GM21528 (cell line): ENCODE data around the gene SGMS1.
"Not testable (repeated sequence)": the region's sequence is repeated elsewhere in the genome, so short reads cannot be mapped to it uniquely, and the experiment has no call there.

Source experiments
- ATAC-seq: cut with Tn5 transposase; IDR thresholded peaks from one replicate; pipeline ENCODE4 v1.9.1; 2021; ENCODE audit warnings: mild to moderate bottlenecking, moderate library complexity; ENCODE audit not compliant: unreplicated experiment, low FRiP score

SGMS1 gene

DNA sequence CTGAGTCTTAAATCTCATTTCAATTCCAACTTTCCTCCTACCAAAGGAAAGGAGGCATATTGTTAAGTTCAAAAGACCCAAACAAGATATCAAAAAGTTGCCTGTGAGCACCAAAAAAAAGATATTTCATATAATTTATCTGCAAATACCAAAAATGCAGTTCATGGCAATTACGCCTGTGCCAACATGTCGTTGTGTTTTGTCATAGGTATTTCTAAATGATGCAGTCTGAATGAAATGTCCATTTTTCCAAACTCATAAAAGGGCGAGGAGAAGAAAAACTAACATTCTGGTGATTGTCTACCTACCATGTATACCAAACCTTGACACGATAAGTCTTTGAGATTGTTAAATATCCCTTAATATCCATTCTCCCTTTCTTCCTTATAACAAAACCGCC is 109.8 kb downstream of the SGMS1 start:
- ATAC-seq, result no peak

DNA sequence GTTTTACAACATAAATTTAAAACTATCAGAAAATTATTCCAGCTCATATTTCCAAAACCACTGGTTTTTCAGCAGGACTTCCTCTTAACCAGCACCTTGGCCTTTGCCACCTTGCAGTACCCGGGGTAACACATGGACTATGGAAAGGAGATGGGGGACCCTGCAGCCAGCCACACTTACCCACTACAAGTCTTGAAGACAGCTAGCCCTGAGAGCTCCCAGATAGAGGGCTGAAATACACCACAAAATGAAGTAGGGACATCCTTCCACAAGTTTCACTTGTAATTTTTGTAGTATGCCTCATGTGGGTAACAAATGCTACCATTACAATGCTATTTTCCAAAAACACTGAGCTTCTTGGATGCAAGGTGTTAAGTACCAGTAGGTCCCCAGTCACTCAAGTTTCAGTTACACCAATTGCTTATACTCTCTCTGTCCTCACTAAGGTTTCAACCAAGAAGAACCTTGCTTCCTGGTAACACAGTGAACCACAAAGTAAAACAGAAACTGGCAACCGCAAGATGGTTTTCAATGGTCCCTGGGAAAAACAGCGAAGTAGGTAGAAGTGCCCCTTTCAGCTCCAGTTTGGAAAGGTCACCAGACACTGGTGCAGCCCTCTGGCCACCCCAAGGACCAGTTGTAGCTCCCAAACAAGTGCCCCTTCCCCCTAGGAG is 110.9 kb downstream of the SGMS1 start:
- ATAC-seq, result peak; percentile 47

DNA sequence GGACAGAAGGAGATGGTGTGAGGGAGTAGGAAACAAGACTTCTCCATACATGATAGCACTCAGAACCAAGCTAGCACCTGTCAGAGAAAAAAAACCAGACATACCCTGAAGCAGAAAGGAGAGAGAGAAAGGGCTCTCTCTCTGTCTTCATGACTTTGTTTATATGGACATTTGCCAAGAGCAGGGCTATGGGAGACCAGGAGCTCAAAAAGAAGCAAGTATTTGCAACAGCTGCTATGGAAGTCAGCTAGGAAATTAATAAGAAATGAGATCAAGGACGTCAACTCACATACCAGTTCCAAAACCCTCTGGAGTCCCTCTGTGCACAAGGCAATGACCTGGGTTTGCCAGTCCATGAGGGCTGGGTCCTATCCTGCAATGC is 111.6 kb downstream of the SGMS1 start:
- ATAC-seq, result peak; percentile 26

DNA sequence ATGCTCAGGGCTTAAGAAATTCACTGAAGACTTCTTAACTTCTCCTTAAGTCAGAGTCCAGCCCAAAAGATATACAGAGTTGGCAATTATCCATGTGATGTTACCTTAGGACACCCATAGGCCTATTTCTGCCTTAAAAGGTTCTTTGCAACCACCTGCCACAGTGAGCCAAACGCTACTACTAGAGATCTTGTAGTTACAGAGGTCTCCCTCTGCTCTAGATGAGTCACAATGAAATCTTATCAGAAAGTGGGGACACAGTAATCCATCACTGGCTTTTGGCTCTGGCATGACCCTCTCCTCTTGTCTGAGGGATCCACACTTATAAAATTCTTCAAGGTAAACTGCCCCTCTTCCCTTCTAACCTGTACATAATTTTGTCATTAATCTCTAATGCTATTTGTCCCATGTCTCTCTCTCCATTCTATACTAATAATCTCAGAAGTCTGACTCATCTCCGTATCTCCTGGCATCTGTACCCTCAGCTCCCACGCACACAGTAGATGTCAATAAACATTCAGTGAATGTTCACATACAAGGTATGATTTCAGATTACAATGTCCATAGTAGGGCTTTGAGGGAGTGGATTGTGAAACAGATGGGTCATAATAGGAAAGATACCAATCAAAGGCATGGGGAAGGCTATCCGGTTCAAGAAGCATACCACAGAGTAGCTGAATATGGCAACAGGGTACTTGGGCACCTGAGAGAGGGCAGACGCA is 112.1 kb downstream of the SGMS1 start:
- ATAC-seq, result peak; percentile 19

DNA sequence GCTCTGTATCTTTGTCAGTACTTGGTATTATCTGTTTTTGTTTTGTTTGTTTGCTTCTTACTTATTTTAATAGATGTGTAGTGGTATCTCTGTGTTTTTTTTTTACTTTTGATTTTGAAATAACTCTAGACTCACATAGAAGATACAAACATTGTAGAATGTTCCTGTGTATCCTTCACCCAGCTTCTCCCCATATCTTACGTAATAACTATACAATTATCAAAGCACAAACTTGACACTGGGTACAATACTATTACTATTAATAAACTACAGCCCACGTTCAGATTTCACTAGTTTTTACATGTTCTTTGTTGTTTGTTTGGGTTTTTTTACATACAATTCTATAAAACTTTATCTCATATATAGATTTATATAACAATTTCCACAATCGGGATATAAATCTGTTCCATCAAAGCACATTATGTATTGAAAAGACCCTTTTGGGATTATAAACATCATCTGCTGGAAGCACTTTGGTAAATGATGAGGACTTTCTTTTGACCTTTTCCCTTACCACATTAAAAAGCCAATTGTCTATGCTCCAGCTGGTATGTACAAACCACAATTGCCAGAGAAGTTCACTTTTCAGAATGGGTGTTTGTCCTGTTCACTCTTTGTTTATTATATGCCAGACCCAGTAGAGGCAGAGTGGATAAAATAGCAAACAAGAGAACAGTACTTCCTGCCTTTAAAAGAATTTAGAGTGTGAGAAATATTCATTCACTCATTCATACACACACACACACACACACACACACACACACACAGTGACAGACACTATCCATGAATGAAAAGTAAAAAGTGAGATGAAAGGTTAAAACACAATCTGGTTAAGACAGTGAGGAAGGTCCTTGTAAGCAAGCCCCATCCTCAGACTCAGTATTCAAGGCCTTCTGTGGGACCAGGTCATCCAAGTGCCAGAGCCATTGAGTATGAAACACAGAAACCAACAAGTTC is 113.0 kb downstream of the SGMS1 start:
- no peak for ATAC-seq

DNA sequence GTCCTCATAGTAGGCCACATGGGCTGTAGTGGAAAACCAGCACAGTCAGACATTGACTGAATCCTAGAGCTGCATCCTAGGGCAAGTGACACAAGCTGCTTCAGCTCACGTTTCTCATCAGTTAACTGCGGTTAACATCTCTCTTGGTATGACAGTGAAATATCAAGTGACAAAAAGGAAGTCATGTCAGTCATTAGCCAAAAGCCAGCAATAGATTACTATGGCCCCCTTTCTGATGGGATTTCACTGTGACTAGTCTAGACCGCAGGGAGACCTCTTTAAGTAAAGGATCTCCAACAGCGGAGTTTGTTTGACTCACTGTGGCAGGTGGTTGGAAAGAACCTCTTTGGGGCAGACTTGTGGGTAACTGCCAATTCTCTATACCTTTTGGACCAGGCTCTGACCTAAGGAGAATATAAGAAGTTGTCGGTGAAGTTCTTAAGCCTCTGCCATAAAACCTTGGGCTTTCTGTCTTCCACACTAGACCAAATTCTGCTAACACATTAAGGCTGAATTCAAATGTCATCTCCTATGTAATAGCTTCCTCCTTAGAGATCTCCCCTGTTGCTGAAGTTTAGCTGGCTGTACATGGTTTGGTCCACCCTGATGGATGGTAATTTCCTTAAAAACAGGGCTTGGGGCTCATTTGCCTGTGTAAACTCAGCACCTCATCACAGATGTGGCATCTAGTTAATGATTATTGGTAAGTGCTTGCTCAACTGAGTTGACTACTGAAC is 115.3 kb downstream of the SGMS1 start:
- ATAC-seq, result peak; percentile 79

DNA sequence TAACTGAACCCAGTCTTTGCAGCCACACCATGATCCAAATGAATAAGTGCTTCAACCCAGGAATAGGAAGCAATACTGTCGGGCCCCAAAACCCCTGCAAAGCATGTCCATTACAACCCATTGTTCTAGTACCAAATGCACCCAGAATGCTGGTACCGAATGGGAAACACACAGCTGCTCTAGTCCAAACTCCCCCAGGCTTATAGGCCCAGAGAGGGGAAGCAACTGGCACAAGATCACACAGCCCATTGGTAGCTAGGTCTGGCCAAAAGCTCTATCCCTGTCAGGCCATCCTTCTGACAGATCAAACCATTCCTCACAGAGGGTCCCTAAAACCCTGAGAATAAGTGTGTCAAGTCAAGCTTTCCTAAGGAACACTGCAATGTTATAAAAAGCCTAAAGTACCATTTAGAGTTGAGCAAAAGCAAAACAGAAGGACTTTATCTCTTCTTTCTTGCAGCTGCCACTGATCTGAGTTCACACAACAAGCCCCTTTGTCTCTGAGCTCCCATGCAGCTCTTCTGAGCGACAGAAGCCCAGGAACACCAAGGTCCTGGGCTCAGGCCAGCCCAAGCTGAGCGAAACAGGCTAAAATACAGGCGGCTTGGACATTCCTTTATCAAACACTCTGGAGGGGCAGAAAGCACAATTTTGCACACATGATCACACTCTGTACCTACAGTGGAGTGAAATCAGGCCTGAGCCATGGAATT is 116.7 kb downstream of the SGMS1 start:
- ATAC-seq, result no peak

DNA sequence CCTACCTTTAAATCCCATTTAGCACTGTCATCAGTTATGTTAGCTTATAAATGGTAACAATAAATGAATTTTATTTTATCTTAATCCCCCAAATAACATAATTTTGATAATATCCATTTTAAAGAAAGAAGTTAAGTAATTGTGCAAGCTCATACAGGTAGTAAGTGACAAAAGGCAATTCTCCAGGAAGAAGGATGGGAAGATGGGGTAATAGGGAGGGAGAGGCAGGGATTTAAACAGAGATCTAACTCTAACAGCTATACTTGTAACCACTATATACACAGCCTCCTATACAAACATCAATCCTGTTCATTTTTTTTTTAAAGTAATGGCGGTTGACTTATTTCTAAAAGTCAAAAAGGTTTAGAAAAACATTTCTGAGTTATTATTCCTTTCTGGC is 119.4 kb downstream of the SGMS1 start:
- no peak for ATAC-seq

DNA sequence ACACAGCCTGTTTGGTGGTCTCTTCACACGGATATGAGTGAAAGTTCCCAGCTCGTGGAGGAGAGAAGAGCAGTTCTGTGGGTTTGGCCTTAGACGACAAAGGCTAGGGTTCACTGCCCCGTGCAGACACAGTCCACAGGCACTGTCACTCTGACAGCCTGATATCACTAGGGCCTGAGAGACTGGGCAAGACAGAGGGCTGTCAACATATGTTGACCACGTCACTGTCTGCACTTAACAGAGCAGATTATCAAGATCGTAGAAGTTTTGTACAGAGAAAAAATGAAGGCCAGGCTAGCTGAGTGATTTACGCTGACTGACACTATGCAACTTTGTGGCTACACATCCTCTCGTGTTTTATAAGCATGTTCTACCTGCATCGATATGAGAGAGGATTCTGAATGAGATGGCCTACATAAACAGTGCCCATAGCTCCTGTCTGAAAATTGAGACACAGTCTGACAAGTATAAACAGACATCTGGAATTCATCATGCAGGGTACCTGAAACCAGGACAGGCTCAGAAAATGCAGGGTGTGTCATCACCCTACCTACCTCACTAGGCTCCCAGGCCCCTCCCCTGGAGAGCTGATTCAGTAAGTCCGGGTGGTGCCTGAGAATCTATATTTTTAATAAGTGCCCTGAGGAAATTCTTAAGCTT is 120.0 kb downstream of the SGMS1 start:
- ATAC-seq, result no peak

DNA sequence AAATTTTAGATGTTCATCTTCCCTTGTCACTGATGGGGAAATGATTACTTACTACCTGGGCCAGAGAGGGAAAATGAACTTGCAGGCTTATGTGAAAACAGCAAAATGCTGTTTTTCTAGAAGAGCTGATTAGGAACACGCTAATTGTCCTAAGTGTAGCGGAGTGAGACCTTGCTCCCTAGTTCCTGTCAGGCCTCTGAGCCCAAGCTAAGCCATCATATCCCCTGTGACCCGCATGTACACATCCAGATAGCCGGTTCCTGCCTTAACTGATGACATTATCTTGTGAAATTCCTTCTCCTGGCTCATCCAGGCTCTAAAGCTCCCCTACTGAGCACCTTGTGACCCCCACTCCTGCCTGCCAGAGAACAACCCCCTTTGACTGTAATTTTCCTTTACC is 120.6 kb downstream of the SGMS1 start:
- ATAC-seq, result not testable (repeated sequence)

DNA sequence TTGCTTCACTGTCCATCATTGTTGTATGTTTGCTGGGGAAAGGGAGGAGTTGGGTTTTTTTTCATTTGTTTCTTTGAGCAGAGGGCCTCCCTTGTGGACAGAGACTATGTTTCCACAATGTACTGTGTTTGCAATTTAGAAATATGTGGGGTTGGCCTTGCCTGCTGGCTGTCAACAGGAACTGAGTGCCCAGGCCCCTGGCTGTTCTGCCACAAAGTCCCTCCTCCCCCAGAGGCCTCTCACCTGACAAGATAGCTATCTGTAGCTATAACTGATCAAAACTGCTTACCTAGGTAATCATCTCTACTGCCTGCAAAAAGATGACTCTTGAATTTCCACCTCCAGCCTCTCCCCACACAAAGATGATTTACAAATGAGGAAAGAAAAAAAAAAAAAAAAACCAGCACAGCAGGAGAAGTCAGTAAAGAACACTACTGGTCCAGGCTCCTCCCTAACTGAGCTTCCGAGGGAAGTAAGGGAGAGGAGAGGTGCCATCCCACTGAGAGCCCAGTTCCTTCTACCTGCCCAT is 121.8 kb downstream of the SGMS1 start:
- ATAC-seq, result no peak

DNA sequence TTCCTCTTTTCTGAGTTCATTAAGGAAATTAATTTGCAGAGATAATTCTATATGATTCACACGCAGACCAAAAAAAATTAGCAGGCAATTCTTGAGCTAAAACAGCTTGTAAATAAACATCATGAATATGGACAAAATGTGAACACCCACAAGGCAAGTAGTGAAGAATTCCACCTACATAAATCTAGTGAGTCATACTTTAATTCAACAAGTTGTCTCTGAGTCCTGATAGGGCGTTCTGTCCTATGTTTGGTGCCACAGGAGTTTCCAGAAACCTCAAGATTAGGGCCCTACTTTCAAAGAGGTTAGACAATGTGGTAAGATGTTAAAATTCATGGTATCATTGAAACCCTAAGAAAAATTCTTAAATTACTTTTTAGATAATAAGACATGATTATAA is 122.3 kb downstream of the SGMS1 start:
- ATAC-seq, result no peak

DNA sequence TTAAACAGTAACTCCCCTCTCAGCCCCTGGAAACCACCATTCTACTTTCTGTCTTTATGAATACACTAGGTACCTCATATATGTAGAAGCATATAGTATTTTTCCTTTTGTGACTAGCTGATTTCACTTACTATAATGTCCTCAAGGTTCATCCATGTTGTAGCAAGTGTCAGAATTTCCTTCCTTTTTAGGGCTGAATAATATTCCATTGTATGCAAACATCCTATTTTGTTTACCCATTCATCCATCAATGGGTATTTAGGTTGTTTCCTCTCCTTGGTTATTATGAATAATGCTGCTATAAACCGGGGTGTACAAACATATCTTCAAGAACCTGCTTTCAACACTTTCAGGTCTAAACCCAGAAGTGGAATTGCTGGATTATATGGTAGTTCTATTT is 125.3 kb downstream of the SGMS1 start:
- no peak for ATAC-seq

DNA sequence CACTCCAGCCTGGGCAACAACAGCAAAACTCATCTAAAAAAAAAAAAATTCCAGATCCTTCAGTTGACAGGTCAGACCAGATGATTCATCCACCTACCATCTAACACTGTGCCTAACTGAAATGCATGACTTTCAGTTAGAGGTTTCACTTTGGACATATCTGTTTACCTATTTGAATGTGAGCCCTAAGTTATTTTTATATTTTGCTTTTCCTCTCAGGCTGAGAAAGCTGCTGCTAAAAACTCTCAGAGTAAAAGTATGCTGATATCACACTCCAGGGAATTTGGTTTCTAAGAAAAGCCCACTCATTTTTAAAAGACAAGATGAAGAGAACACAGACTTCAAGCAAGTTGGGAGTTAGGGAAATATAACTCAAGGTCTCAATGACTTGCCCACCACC is 126.0 kb downstream of the SGMS1 start:
- ATAC-seq, result peak; percentile 90

DNA sequence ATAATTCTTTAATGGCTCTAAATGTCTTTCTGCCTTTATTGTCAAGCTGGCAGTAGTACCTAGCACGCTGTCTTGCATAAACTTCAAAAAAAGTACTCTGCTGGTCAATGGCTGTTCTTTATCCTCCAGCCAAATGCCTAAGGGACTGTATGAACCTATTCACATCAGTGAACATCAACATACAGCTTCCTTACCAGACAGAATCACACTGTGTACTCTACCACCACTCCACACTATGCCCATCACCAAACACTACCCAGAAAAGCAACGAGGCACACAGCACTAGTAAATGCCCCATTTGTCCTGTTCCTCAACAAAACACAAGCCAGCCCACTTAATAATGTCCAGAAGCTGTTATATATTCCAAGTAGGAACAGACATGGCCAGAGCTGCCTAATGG is 127.5 kb downstream of the SGMS1 start:
- no peak for ATAC-seq

DNA sequence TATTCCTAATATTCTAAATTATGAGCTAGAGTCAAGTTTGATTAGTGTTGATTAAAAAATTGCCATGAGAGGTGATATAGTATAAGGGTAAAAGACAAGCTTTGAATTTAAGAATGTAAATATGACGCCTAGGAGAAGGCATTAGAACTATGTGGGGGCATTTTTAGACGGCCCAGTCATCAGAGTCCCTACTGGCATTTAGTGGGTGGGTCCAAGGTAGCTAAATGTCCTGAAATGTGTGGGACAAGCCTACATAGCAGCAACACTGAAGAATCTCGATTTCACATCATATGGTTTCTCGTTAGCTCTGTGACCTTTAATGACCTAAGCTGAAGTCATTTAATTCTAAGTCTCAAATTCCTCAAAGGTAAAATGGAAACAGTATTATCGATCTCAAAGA is 133.5 kb downstream of the SGMS1 start:
- ATAC-seq, result no peak

DNA sequence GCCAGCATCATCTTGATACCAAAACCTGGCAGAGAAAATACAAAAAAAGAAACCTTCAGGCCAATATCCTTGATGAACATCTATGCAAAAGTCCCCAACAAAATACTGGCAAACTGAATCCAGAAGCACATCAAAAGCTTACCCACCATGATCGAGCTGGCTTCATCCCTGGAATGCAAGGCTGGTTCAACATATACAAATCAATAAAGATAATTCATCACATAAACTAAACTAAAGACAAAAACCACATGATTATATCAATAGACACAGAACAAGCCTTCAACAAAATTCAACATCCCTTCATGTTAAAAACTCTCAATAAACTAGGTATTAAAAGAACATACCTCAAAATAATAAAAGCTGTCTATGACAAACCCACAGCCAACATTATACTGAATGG is 139.2 kb downstream of the SGMS1 start:
- ATAC-seq, result not testable (repeated sequence)

DNA sequence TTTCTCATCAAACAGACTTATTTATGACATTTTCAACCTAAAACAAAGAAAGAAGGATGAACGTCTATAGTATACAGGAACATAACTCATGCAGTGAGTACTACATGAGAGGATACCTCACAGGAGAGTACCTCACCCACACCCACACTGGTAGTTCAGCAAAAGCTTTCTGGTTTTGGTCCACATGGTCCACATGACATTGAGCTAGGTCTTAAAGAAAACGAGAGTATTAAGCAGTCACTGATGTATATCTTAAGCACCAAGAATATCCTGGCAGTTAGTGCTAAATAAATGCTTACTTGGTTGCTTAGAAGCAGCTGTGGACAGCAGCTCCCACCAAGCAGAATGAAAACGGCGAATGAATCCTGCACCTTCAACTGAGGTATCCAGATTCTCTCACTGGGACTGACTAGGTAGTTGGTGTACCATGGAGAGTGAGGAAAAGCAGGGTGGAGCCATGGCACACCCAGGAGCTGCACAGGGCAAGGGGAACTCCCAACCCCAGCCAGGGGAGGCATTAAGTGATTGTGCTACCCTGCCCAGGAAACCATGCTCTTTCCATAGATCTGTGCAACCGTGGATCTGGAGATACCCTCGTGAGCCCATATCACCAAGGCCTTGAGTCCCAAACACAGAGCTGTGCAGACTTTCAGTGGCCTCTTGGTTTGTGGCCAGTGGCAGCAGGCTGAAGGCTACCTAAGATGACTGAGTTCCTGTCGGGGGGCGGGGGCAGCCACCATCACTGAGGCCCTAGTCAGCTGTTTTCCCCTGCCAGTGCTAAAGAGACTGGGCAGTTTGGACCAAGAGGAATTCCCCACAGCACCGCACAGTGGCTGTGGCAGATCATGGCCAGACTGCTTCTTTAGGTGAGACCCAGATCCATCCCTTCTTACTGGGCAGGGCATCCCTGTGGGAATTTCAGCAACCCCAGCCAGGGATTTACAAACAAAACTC is 143.4 kb downstream of the SGMS1 start:
- no peak for ATAC-seq
